MM.1S (cell line): ENCODE measurements around the gene EPG5.

Source experiments
- DNase-seq: peaks from one replicate; pipeline ENCODE4 v3.0.0-alpha.2; 2015
- H2AFZ ChIP-seq: fragments of 300-600 bp; sonication (generic); 2 replicates; pipeline ENCODE4 v1.6.0; 2016; ENCODE audit warnings: antibody characterized with exemption, low read length
- H3F3A ChIP-seq: fragments of 300-600 bp; sonication (generic); 2 replicates; pipeline ENCODE4 v1.6.1; 2016; ENCODE audit warnings: mild to moderate bottlenecking, antibody characterized with exemption, low read length, moderate library complexity, mixed read lengths; ENCODE audit not compliant: insufficient read depth
- H3K27ac ChIP-seq: fragments of 300-600 bp; sonication (generic); 2 replicates; pipeline ENCODE4 v1.5.1; 2016; ENCODE audit warnings: mild to moderate bottlenecking, low read length
- H3K27me3 ChIP-seq: fragments of 300-600 bp; sonication (generic); replicated peaks from 2 replicates; pipeline ENCODE4 v1.6.0; 2016; ENCODE audit warnings: low read length; ENCODE audit not compliant: insufficient read depth
- H3K36me3 ChIP-seq: fragments of 300-600 bp; sonication (generic); replicated peaks from 2 replicates; pipeline ENCODE4 v1.6.1; 2016; ENCODE audit warnings: mild to moderate bottlenecking, low read length, mixed read lengths; ENCODE audit not compliant: insufficient read depth
- H3K4me1 ChIP-seq: fragments of 300-600 bp; sonication (generic); 2 replicates; pipeline ENCODE4 v1.6.1; 2016; ENCODE audit warnings: low read length, mixed read lengths
- H3K4me2 ChIP-seq: fragments of 300-600 bp; sonication (generic); 2 replicates; pipeline ENCODE4 v1.6.0; 2016; ENCODE audit warnings: low read depth, low read length
- H3K4me3 ChIP-seq: fragments of 300-600 bp; sonication (generic); 2 replicates; pipeline ENCODE4 v1.5.1; 2016; ENCODE audit warnings: low read length, mixed read lengths
- H3K79me2 ChIP-seq: fragments of 300-600 bp; sonication (generic); 2 replicates; pipeline ENCODE4 v1.6.1; 2016; ENCODE audit warnings: mixed run types, low read length, mixed read lengths
- H3K9ac ChIP-seq: fragments of 300-600 bp; sonication (generic); 2 replicates; pipeline ENCODE4 v1.6.1; 2016; ENCODE audit warnings: low read length, mixed read lengths
- H3K9me2 ChIP-seq: fragments of 300-600 bp; sonication (generic); replicated peaks from 2 replicates; pipeline ENCODE4 v1.6.1; 2016; ENCODE audit warnings: mild to moderate bottlenecking, low read length, mixed read lengths; ENCODE audit not compliant: insufficient read depth
- H3K9me3 ChIP-seq: fragments of 300-600 bp; sonication (generic); replicated peaks from 2 replicates; pipeline ENCODE4 v1.6.1; 2016; ENCODE audit warnings: mild to moderate bottlenecking, low read length, mixed read lengths; ENCODE audit not compliant: insufficient read depth
- H4K20me1 ChIP-seq: fragments of 300-600 bp; sonication (generic); 2 replicates; pipeline ENCODE4 v1.6.1; 2016; ENCODE audit warnings: mild to moderate bottlenecking, low read length, moderate library complexity, mixed read lengths; ENCODE audit not compliant: insufficient read depth
- EZH2 ChIP-seq: fragments of 300-600 bp; sonication (generic); optimal IDR thresholded peaks from 2 replicates; pipeline ENCODE3; 2017; ENCODE audit warnings: low read depth, mild to moderate bottlenecking, antibody characterized with exemption, low read length, mixed read lengths
- EZH2phosphoT487 ChIP-seq: fragments of 300-600 bp; sonication (generic); IDR thresholded peaks from 2 replicates; pipeline ENCODE4 v1.6.1; 2018; ENCODE audit warnings: antibody characterized with exemption, low read length
- TF ChIP-seq, protein P1 (sequence below): fragments of 300-600 bp; sonication (generic); IDR thresholded peaks from 2 replicates; pipeline ENCODE4 v1.5.1; 2016; ENCODE audit warnings: antibody characterized with exemption, low read length, mixed read lengths

The EPG5 gene

DNA sequence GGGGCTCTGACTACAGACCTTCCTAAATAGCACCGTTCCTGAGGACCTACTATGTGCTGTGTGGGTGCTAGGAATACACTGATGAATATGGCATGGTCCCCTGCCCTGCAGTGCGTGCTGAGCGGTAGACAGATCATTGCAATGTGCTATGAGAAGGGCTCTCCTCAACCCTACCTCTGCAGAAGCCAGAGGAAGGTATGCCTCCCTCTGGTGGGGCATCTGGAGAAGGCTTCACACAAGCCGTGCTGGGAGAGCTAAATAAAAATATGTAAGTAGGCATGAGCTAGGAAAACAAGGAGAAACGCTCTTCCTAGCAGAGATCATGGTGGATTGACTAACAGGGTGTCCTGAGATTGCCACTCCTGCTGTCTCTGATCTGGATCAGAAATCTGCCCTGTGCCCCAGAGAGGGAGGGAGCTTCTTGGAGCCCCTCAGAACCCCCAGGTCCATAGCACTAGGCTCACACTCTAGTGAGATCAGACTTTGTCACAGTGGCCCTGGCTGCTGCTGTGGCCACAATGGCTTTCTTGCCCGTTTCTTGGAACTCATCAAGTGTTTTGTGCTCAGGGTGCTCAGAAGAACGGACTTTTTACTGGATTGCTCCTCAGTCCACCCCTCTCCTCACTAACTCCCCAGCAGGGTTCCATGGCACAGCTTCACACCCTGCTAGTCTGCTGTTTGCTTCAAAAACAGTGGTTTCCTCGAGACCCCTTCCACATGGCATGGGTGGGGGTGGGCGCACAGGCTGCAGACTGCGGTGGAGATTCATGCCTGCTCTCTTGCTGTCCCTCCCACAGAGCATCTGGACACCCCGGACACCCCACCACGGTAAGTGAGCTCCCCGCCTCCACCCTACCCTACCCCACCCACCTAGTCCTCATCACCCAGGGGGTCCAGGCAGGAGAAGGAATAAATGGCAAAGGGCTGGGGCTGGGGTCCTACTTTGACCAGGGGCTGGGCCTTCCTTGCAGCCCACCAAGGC lies 127.4 kb downstream of the EPG5 start:
- H3K9me2 ChIP-seq = no peaks in the 10 kb centered on the region
- no peaks in the 10 kb centered on the region for H3K36me3 ChIP-seq
- DNase-seq = no peak
- H3F3A ChIP-seq = no peaks in the 10 kb centered on the region
- no peaks in the 10 kb centered on the region for H3K79me2 ChIP-seq
- no peaks in the 10 kb centered on the region for H3K4me1 ChIP-seq
- H3K9ac ChIP-seq = no peak overlapping the region
- no peak overlapping the region for H3K4me3 ChIP-seq
- no peaks in the 10 kb centered on the region for H4K20me1 ChIP-seq
- no peaks in the 10 kb centered on the region for H3K9me3 ChIP-seq
- H3K4me2 ChIP-seq = no peak overlapping the region
- no peak overlapping the region for H3K27ac ChIP-seq
- no peak for TF ChIP-seq EZH2phosphoT487
- TF ChIP-seq EZH2 = no peak
- TF ChIP-seq, protein P1, sequence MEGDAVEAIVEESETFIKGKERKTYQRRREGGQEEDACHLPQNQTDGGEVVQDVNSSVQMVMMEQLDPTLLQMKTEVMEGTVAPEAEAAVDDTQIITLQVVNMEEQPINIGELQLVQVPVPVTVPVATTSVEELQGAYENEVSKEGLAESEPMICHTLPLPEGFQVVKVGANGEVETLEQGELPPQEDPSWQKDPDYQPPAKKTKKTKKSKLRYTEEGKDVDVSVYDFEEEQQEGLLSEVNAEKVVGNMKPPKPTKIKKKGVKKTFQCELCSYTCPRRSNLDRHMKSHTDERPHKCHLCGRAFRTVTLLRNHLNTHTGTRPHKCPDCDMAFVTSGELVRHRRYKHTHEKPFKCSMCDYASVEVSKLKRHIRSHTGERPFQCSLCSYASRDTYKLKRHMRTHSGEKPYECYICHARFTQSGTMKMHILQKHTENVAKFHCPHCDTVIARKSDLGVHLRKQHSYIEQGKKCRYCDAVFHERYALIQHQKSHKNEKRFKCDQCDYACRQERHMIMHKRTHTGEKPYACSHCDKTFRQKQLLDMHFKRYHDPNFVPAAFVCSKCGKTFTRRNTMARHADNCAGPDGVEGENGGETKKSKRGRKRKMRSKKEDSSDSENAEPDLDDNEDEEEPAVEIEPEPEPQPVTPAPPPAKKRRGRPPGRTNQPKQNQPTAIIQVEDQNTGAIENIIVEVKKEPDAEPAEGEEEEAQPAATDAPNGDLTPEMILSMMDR = no peak
- no peak overlapping the region for H2AFZ ChIP-seq
- no peaks in the 10 kb centered on the region for H3K27me3 ChIP-seq

DNA sequence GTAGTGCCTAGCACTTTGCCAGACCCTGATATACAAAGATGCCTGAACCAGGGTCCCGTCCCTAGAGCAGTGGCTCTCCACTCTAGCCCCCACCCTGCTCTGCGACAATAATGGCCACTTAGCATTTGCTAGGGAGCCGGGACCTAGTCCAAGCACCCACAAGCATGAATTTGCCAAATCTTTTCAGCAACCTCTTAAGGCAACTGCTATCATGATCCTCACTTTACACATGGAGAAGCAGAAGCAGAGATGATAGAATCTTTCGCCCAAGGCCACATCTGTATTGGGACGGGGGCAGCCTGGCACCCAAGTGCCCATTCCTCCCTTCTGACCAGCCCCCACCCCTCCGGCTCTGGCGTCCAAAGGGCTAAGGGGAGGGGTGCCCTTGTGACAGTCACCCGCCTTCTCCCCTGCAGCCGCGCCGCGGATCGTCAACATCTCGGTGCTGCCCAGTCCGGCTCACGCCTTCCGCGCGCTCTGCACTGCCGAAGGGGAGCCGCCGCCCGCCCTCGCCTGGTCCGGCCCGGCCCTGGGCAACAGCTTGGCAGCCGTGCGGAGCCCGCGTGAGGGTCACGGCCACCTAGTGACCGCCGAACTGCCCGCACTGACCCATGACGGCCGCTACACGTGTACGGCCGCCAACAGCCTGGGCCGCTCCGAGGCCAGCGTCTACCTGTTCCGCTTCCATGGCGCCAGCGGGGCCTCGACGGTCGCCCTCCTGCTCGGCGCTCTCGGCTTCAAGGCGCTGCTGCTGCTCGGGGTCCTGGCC lies 128.6 kb downstream of the EPG5 start:
- Histone ChIP-seq H3K4me1 (no peaks in the 10 kb centered on the region), H3F3A (no peaks in the 10 kb centered on the region), H3K27me3 (no peaks in the 10 kb centered on the region), H3K9ac (no peak overlapping the region), H3K4me2 (no peak overlapping the region), H4K20me1 (no peaks in the 10 kb centered on the region), H3K4me3 (no peak overlapping the region), H2AFZ (no peak overlapping the region), H3K27ac (no peak overlapping the region), H3K9me2 (no peaks in the 10 kb centered on the region), H3K9me3 (no peaks in the 10 kb centered on the region), H3K79me2 (no peaks in the 10 kb centered on the region), H3K36me3 (no peaks in the 10 kb centered on the region)
- TF ChIP-seq EZH2 (no peak), EZH2phosphoT487 (no peak)
- TF ChIP-seq, protein P1 = no peak
- DNase-seq = no peak

DNA sequence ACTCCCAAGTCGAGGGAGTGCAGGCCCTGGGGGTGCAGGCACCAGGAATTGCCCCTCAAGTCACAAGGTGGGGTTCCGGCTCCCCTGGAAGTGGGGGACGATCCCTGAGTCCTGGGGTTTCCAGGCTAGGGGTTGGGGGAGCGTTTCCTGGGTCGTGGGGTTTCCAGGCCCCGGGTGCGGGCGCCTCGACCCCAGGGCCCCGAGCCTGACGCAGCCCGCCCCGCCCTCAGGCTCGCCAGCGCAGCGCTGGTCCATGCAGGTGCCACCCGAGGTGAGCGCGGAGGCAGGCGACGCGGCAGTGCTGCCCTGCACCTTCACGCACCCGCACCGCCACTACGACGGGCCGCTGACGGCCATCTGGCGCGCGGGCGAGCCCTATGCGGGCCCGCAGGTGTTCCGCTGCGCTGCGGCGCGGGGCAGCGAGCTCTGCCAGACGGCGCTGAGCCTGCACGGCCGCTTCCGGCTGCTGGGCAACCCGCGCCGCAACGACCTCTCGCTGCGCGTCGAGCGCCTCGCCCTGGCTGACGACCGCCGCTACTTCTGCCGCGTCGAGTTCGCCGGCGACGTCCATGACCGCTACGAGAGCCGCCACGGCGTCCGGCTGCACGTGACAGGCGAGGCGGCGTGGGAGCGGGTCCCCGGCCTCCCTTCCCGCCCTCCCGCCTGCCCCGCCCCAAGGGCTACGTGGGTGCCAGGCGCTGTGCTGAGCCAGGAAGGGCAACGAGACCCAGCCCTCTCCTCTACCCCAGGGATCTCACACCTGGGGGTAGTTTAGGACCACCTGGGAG lies 129.7 kb downstream of the EPG5 start:
- Histone ChIP-seq H3K27me3 (no peaks in the 10 kb centered on the region), H3K36me3 (no peaks in the 10 kb centered on the region), H3K4me1 (no peaks in the 10 kb centered on the region), H3K4me2 (no peak overlapping the region), H3K9ac (no peak overlapping the region), H3K9me2 (no peaks in the 10 kb centered on the region), H3K4me3 (no peak overlapping the region), H2AFZ (no peak overlapping the region), H3F3A (no peaks in the 10 kb centered on the region), H3K27ac (no peak overlapping the region), H3K9me3 (no peaks in the 10 kb centered on the region), H4K20me1 (no peaks in the 10 kb centered on the region), H3K79me2 (no peaks in the 10 kb centered on the region)
- TF ChIP-seq, protein P1 = no peak
- no peak for TF ChIP-seq EZH2
- no peak for DNase-seq
